Omental fat pad (tissue), 4 donors: ENCODE results near the gene CNTN1. TPM values are rescaled to one million over a fixed set of nuclear protein-coding genes. Genes with fewer than 3 reads are reported as not detected.

Experiments used
- ATAC-seq: fragments of 150-250 bp; one replicate; pipeline ENCODE4 v1.9.1; 2016; ENCODE audit warnings: mild to moderate bottlenecking, moderate library complexity; ENCODE audit not compliant: low FRiP score
- DNase-seq: peaks from one replicate; pipeline ENCODE4 v3.0.0-alpha.2; 2019; ENCODE audit warnings: low spot score
- total RNA-seq, 4 donors: library from RNA; depleted of rRNA; stranded (reverse); fragments of >200 nt; gene quantifications; one replicate each; pipeline ENCODE4 v1.1.0, GENCODE V29; 2016
- TF ChIP-seq, protein P1 (sequence below), 3 donors: fragments of 450-650 bp; IDR thresholded peaks; one replicate each; pipeline ENCODE4 v1.5.1; 2016 to 2017; ENCODE audit warnings: antibody characterized with exemption in 3 of 3, mild to moderate bottlenecking in 3 of 3, moderate library complexity in 2 of 3

CNTN1 gene
- total RNA-seq, 4 donors from 2014 or later = 1.1 to 3.6 (median 1.5) TPM

DNA sequence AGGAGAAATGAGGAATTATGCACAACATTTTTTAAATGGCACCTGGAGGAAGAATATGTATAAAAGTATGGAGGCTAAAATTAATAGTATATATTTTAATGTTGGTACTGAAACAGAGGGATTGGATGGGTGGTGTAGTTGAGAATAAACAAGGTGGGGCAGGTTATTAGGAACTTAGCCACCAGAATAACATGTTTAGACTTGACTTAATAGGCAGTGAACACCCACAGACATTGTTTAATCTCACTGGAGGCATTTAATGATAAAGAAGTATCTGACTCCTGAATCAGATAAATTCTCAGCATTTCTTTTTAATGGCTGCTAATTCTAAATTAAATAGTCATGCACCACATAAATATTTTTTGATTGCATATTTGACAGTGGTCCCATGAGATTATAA lies 139.7 kb downstream of the CNTN1 start:
- TF ChIP-seq, protein P1, sequence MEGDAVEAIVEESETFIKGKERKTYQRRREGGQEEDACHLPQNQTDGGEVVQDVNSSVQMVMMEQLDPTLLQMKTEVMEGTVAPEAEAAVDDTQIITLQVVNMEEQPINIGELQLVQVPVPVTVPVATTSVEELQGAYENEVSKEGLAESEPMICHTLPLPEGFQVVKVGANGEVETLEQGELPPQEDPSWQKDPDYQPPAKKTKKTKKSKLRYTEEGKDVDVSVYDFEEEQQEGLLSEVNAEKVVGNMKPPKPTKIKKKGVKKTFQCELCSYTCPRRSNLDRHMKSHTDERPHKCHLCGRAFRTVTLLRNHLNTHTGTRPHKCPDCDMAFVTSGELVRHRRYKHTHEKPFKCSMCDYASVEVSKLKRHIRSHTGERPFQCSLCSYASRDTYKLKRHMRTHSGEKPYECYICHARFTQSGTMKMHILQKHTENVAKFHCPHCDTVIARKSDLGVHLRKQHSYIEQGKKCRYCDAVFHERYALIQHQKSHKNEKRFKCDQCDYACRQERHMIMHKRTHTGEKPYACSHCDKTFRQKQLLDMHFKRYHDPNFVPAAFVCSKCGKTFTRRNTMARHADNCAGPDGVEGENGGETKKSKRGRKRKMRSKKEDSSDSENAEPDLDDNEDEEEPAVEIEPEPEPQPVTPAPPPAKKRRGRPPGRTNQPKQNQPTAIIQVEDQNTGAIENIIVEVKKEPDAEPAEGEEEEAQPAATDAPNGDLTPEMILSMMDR (IDR thresholded peaks at IDR 0.05) = no peak
- DNase-seq = no peak
- no peak for ATAC-seq

DNA sequence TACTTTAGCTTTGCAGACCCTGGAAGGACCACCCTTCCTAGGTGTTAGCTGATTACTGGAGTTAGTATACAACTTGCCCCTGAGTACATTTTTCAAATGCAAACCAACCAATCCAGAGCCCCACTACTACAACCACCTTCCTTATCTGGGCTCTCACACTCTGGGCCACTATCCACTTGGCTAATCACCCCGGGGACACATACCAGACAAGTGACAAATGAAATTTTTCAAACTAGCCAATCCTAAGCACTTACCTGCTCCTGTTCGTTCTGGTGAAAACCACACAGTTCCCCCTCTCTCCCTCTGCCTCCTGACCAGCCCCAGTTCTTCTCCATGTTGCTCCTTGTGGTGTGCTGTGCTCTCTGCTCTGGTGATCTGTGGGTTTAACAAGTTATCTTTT lies 140.4 kb downstream of the CNTN1 start:
- ATAC-seq (no peak), DNase-seq (no peak)
- TF ChIP-seq, protein P1 (IDR thresholded peaks at IDR 0.05) = no peak

DNA sequence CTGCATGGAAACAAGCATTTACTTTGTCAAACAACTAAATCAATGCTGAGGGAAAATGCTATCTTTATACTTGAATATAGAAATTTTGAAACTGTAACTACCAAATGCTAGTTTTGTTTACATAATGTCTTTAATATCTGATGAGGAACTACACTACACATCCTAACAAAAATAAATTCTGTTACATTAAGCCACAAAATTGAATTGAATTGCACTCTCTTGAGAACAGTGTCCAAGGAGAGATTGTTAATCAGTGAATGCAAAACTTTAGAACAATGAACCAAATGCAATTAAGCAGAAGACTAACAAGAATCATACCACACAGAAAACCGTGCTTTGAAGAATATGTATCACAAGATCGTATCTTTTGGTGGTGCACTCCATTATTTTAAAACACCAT lies 141.6 kb downstream of the CNTN1 start:
- no peak for ATAC-seq
- TF ChIP-seq, protein P1 (IDR thresholded peaks at IDR 0.05) = no peak
- DNase-seq = no peak

DNA sequence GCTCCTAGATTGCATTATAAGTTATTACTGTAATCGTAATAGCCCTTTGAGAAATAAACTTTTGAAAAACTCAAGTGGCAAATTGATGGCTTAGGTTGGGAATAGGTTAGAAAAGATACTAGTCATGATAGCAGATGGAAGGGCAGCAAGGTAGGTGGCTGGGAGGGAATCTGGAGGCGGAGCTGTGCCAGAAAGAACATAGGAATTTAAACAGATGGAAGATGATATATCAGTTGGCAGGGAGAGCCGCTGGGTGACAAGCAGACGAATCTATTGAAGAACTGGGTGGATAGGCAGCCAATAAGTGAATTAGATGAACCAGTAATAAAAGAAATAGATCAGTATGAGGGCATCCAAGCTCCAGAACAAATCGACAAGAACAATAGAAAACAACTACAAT lies 142.1 kb downstream of the CNTN1 start:
- no peak for ATAC-seq
- TF ChIP-seq, protein P1 (IDR thresholded peaks at IDR 0.05) = no peak
- DNase-seq = no peak

DNA sequence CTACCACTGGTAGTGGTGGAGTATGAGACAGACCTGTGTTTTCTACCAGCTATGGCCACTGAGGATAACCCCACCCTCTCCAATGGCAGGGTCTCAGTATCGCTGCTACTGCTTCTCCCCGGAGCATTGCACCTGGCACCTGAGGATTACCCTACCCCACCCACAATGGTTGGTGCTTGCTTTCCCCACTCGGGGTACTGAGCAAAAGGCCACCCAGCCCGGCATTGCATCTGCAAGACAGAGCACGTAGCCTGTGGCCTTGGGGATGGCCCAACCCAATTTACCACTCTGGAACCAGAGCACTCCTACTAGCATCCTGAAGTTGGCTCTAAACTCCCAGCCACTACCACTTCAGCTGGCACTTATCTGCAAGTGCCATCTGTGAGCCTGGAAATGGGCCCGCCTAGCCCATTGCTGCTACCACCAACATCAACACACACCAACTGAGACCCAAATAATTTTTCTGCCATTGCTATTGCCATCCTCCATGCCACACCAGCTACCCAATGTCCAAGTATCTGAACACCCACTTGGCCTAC lies 145.7 kb downstream of the CNTN1 start:
- ATAC-seq = no peak
- DNase-seq = no peak
- TF ChIP-seq, protein P1 (IDR thresholded peaks at IDR 0.05) = no peak

DNA sequence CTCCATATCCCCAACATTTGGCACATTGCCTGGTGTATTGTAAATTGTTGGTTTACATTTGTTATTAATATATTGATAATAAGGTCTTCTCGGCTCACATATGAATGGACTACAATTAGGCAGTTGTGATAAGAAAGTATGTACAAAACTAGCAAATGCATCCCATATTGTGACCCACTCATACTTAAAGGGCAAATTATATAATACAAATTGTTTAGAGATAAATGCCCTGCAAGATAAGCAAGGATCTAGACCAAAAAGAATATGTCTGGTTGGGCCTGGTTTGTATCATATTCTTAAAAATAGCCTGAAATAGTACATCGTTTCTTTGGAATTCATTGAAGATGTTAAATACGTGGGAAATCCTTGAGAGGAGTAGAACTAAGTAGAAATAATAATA lies 151.3 kb downstream of the CNTN1 start:
- TF ChIP-seq, protein P1 (IDR thresholded peaks at IDR 0.05) = no peak
- DNase-seq (no peak), ATAC-seq (no peak)

DNA sequence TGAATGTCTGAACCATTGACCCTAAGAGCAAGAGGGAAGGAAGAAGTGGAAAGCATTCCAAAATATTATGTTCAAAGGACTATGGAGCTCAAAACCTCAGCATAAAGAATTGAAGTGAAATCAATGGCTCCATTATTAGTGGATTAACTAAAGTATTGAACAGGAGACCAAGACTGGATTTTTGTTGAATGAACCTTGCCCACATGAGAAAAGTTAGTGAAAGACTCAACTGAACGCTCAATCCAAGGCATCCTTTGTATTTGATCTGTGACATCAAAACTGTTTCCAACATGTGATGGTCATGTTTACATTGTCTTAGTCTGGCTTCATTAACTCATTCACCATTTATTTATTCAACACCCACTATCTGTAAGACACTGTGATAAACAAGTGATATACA lies 161.0 kb downstream of the CNTN1 start:
- no peak for DNase-seq
- TF ChIP-seq, protein P1 (IDR thresholded peaks at IDR 0.05) = no peak
- no peak for ATAC-seq
